Stomach (tissue), 4 donors: ENCODE measurements around the gene HEPHL1.

Experiments used
- CTCF ChIP-seq, 7 experiments: fragments of 450-650 bp in 4 of 7; fragments of 200-600 bp in 3 of 7; sonication (generic) in 3 of 7; IDR thresholded peaks; one replicate each; pipeline ENCODE4 v1.5.1; 2016 to 2019; ENCODE audit warnings: antibody characterized with exemption in 7 of 7, control low read depth in 2 of 7, mild to moderate bottlenecking in 1 of 7
- POLR2A ChIP-seq, 4 donors: fragments of 450-650 bp; IDR thresholded peaks; one replicate each; pipeline ENCODE4 v1.6.1; 2016; ENCODE audit warnings: antibody characterized with exemption in 4 of 4, control low read depth in 2 of 4, mild to moderate bottlenecking in 1 of 4, moderate library complexity in 1 of 4
- POLR2AphosphoS5 ChIP-seq, 3 donors: sonication (generic); formaldehyde crosslinking; IDR thresholded peaks; one replicate each; pipeline ENCODE4 v1.6.1; 2016; ENCODE audit warnings: antibody characterized with exemption in 3 of 3

- TF ChIP-seq CTCF (IDR thresholded peaks at IDR 0.05) (no peak), POLR2A (IDR thresholded peaks at IDR 0.05) (no peak), POLR2AphosphoS5 (IDR thresholded peaks at IDR 0.05) (no peak)
Observed at GRCh38 chr11:94032066-94032465, 10.9 kb downstream of the HEPHL1 start.
